ENCODE results near the gene ANK3.
"Not testable (repeated sequence)": the region's sequence is repeated elsewhere in the genome, so short reads cannot be mapped to it uniquely, and the experiment has no call there.

Gene ANK3

GRCh38 chr10:60093317-60093716 is 296.4 kb downstream of the ANK3 start:
- DNase-seq (ENCODE audit: low read depth in 2 of 2), result no peak

GRCh38 chr10:60086862-60087261 is 302.8 kb downstream of the ANK3 start:
- no peak for DNase-seq (ENCODE audit: low read depth in 2 of 2)

- DNase-seq (ENCODE audit: low read depth in 2 of 2), result no peak
Measured at GRCh38 chr10:60086421-60086820, 303.3 kb downstream of the ANK3 start.

GRCh38 chr10:60082744-60083344 is 306.8 kb downstream of the ANK3 start:
- no peak for DNase-seq (ENCODE audit: low read depth in 2 of 2)

GRCh38 chr10:60082341-60082740 is 307.3 kb downstream of the ANK3 start:
- DNase-seq (ENCODE audit: low read depth in 2 of 2), result no peak

- no peak for DNase-seq (ENCODE audit: low read depth in 2 of 2)
Measured at GRCh38 chr10:60073781-60074656, 315.7 kb downstream of the ANK3 start.

GRCh38 chr10:60073397-60073780 is 316.3 kb downstream of the ANK3 start:
- no peak for DNase-seq (ENCODE audit: low read depth in 2 of 2)

- no peak for DNase-seq (ENCODE audit: low read depth in 2 of 2)
Measured at GRCh38 chr10:60069311-60069710, 320.4 kb downstream of the ANK3 start.

GRCh38 chr10:60050366-60050765 is 339.3 kb downstream of the ANK3 start:
- DNase-seq (ENCODE audit: low read depth in 2 of 2), result no peak

- no peak for DNase-seq (ENCODE audit: low read depth in 2 of 2)
Measured at GRCh38 chr10:60048091-60048501, 341.6 kb downstream of the ANK3 start.

- no peak for DNase-seq (ENCODE audit: low read depth in 2 of 2)
Measured at GRCh38 chr10:60045571-60045970, 344.1 kb downstream of the ANK3 start.

- DNase-seq (ENCODE audit: low read depth in 2 of 2), result no peak
Measured at GRCh38 chr10:60044971-60045370, 344.7 kb downstream of the ANK3 start.

GRCh38 chr10:60044242-60044641 is 345.4 kb downstream of the ANK3 start:
- no peak for DNase-seq (ENCODE audit: low read depth in 2 of 2)

GRCh38 chr10:60043561-60044241 is 346.0 kb downstream of the ANK3 start:
- DNase-seq (ENCODE audit: low read depth in 2 of 2), result no peak

GRCh38 chr10:60042914-60043313 is 346.8 kb downstream of the ANK3 start:
- DNase-seq (ENCODE audit: low read depth in 2 of 2), result no peak

- no peak for DNase-seq (ENCODE audit: low read depth in 2 of 2)
Measured at GRCh38 chr10:60042262-60042661, 347.4 kb downstream of the ANK3 start.

- DNase-seq (ENCODE audit: low read depth in 2 of 2), result no peak
Measured at GRCh38 chr10:60041489-60042133, 348.1 kb downstream of the ANK3 start.

- DNase-seq (ENCODE audit: low read depth in 2 of 2), result no peak
Measured at GRCh38 chr10:60040014-60040662, 349.5 kb downstream of the ANK3 start.

GRCh38 chr10:60035984-60036383 is 353.7 kb downstream of the ANK3 start:
- no peak for DNase-seq (ENCODE audit: low read depth in 2 of 2)

- DNase-seq (ENCODE audit: low read depth in 2 of 2), result not testable (repeated sequence)
Measured at GRCh38 chr10:60035375-60035774, 354.3 kb downstream of the ANK3 start.

- DNase-seq (ENCODE audit: low read depth in 2 of 2), result peak in 1 of 2 donors; percentile 8
Measured at GRCh38 chr10:60032723-60033122, 357.0 kb downstream of the ANK3 start.

- DNase-seq (ENCODE audit: low read depth in 2 of 2), result no peak
Measured at GRCh38 chr10:60031664-60032063, 358.0 kb downstream of the ANK3 start.
